OCI-LY7 (cell line): ENCODE results near the gene CFAP65. TPM values are rescaled to one million over a fixed set of nuclear protein-coding genes. Genes with fewer than 3 reads are reported as not detected.

Experiments
- BruUV-seq: library from RNA; stranded (reverse); fragments of 400-500 nt; replicated peaks from 2 replicates; lab custom pipeline; 2021; lab: Mats Ljungman, UMichigan
- CTCF ChIA-PET: fragments of 300-600 bp; sonication (Branson Sonifier 250); formaldehyde crosslinking; loops from one replicate; lab custom pipeline; 2022; ENCODE audit warnings: antibody characterized with exemption; ENCODE audit not compliant: unreplicated experiment; lab: Charles Lee
- POLR2A ChIA-PET: fragments of 300-600 bp; sonication (Branson Sonifier 250); formaldehyde crosslinking; loops from one replicate; lab custom pipeline; 2022; ENCODE audit warnings: antibody characterized with exemption; lab: Charles Lee
- DNase-seq: peaks from one replicate; pipeline ENCODE4 v3.0.0-alpha.2; 2015; ENCODE audit warnings: low spot score
- H2AFZ ChIP-seq: fragments of 200-600 bp; sonication (generic), shearing (Covaris generic); 2 replicates; pipeline ENCODE4 v1.6.1; 2014; ENCODE audit warnings: mild to moderate bottlenecking, antibody characterized with exemption, low read length, moderate library complexity
- H3K27ac ChIP-seq: fragments of 200-600 bp; sonication (generic); 2 replicates; pipeline ENCODE4 v1.5.1; 2014; ENCODE audit warnings: mixed run types, low read depth, mild to moderate bottlenecking, moderate library complexity, low read length, inconsistent platforms; ENCODE audit not compliant: poor library complexity, severe bottlenecking
- H3K36me3 ChIP-seq: fragments of 200-600 bp; sonication (generic); 2 replicates; pipeline ENCODE4 v1.6.1; 2014; ENCODE audit warnings: mild to moderate bottlenecking, antibody characterized with exemption, low read length, moderate library complexity, mixed read lengths; ENCODE audit not compliant: insufficient read depth
- H3K4me1 ChIP-seq: fragments of 200-600 bp; sonication (generic); 2 replicates; pipeline ENCODE4 v1.5.1; 2014; ENCODE audit warnings: mild to moderate bottlenecking, low read length; ENCODE audit not compliant: insufficient read depth, poor library complexity, severe bottlenecking
- H3K4me2 ChIP-seq: fragments of 200-600 bp; sonication (generic); 2 replicates; pipeline ENCODE4 v1.6.1; 2014; ENCODE audit warnings: mild to moderate bottlenecking, low read length
- H3K4me3 ChIP-seq: fragments of 200-600 bp; sonication (generic); 2 replicates; pipeline ENCODE4 v1.5.1; 2014; ENCODE audit warnings: mild to moderate bottlenecking, low read depth, low read length; ENCODE audit not compliant: poor library complexity, severe bottlenecking
- H3K79me2 ChIP-seq: fragments of 200-600 bp; sonication (generic); 2 replicates; pipeline ENCODE4 v1.6.1; 2016; ENCODE audit warnings: low read depth, mild to moderate bottlenecking, low read length, moderate library complexity, mixed read lengths; ENCODE audit not compliant: insufficient read depth
- H3K9me2 ChIP-seq: fragments of 200-600 bp; sonication (generic); 2 replicates; pipeline ENCODE4 v1.6.1; 2016; ENCODE audit warnings: mild to moderate bottlenecking, low read length, mixed read lengths; ENCODE audit not compliant: insufficient read depth
- H3K9me3 ChIP-seq: fragments of 200-600 bp; sonication (generic); 2 replicates; pipeline ENCODE4 v1.6.1; 2014; ENCODE audit warnings: mild to moderate bottlenecking, mixed run types, low read length, mixed read lengths
- H4K20me1 ChIP-seq: fragments of 200-600 bp; sonication (generic); 2 replicates; pipeline ENCODE4 v1.6.1; 2014; ENCODE audit warnings: mild to moderate bottlenecking, antibody characterized with exemption, low read length, moderate library complexity, mixed read lengths; ENCODE audit not compliant: insufficient read depth
- CTCF ChIP-seq: fragments of 200-600 bp; sonication (generic); conservative IDR thresholded peaks from 2 replicates; pipeline ENCODE4 v1.5.1; 2014; ENCODE audit warnings: mild to moderate bottlenecking, antibody characterized with exemption, low read length, moderate library complexity, mixed read lengths
- EZH2phosphoT487 ChIP-seq: fragments of 200-600 bp; sonication (generic); IDR thresholded peaks from 2 replicates; pipeline ENCODE4 v1.6.1; 2018; ENCODE audit warnings: low read depth, borderline replicate concordance, mild to moderate bottlenecking, mixed run types, antibody characterized with exemption, low read length, moderate library complexity, mixed read lengths
- intact Hi-C: fragments of 100-400 bp; cut with micrococcal nuclease; formaldehyde crosslinking; loops from one replicate; pipeline ENCODE4 v1.10.0; 2022; ENCODE audit not compliant: unreplicated experiment
- total RNA-seq, 2 experiments: library from RNA; depleted of rRNA in 1 of 2; stranded (reverse); fragments of >200 nt in 1 of 2; shearing (Covaris generic) in 1 of 2; gene quantifications; 2 replicates each; pipeline ENCODE4 v1.2.3, GENCODE V29; 2014 to 2022

CFAP65 gene
- total RNA-seq, 2 experiments from 2014 or later, result not detected

DNA sequence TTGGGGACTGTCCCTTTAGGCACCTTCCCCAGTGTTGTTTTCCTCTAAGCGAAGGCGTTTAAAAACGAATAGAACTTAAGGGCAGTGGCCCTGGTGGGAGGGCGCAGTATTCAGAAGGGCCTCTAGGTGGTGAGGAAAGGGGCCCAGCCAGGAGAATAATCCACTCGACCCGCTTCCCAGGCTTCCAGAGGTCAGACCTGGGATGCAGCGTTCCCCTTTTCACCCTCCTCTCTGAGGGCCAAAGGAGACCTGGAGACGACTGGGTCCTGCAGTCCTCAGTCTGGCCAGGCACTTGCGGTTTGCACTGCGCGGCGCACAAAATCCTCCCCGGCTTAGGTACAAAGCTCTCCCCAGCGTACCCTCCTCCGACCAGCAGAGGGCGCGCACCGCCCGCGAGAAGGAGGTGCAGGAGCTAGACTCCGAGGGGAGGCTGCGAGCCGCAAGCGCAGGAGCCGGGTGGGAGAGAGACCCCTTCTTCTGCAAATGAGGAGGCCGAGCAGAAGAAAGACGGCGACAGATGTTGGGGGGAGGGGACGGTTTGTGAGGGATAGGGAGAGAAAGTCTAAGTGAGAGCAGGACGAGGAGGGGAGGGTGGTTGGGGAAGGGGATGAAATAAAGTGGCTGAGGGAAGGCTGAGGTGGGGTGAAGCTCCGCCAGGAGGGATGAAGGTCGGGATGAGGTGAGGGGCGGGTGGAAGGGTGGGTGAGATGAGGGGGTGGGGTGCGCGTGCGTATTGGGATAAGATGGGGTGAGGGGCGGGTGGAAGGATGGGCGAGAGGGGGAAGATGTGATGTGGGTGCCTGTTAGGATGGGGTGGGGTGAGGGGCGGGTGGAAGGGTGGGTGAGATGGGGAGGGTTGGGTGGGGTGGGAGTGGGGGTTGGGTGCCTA lies 61.2 kb downstream of the CFAP65 start:
- BruUV-seq, result no TSS peak
- TF ChIP-seq CTCF (peak; percentile 99), EZH2phosphoT487 (no peak)
- DNase-seq, result peak; percentile 74
- H3K79me2 ChIP-seq, result no peaks in the 10 kb centered on the region
- no peak overlapping the region for H3K27ac ChIP-seq
- H4K20me1 ChIP-seq, result no peaks in the 10 kb centered on the region; the same call in 1 of the 2 replicates
- H3K4me3 ChIP-seq, result peak overlapping the region; percentile 38
- ChIA-PET CTCF (interaction anchor here (0.6 to 1.1 kb wide), 9 partner anchors 10 to 1113 kb away, joined by 3 to 11 read pairs (median 3); no protein-coding TSS in a partner anchor), POLR2A (no interaction called here)
- no peaks in the 10 kb centered on the region for H3K36me3 ChIP-seq
- intact Hi-C loops, result loop anchor here (2.0 kb wide), 3 partner anchors 73 to 127 kb away; no protein-coding TSS in a partner anchor
- peak overlapping the region; percentile 56 for H3K4me2 ChIP-seq
- H3K9me2 ChIP-seq, result no peaks in the 10 kb centered on the region
- no peak overlapping the region for H2AFZ ChIP-seq
- H3K9me3 ChIP-seq, result no peaks in the 10 kb centered on the region
- H3K4me1 ChIP-seq, result no peaks in the 10 kb centered on the region

GRCh38 chr2:218975060-218975777 lies 66.1 kb downstream of the CFAP65 start:
- H4K20me1 ChIP-seq, result no peaks in the 10 kb centered on the region; the same call in 1 of the 2 replicates
- BruUV-seq, result no TSS peak

More at GRCh38 chr2:218975060-218975777, 66.1 kb downstream of the CFAP65 start:
- Histone ChIP-seq H3K4me1 (no peaks in the 10 kb centered on the region), H3K27ac (no peak overlapping the region), H2AFZ (no peak overlapping the region), H3K9me3 (no peaks in the 10 kb centered on the region), H3K4me3 (no peak overlapping the region), H3K4me2 (no peak overlapping the region), H3K9me2 (no peaks in the 10 kb centered on the region), H3K36me3 (no peaks in the 10 kb centered on the region), H3K79me2 (no peaks in the 10 kb centered on the region)
- no peak for DNase-seq
- POLR2A ChIA-PET, result interaction anchor here (0.7 kb wide), 2 partner anchors 264 to 463 kb away, joined by 4 to 5 read pairs; no protein-coding TSS in a partner anchor
- intact Hi-C loops, result no loop called here
- TF ChIP-seq CTCF, result no peak
- TF ChIP-seq EZH2phosphoT487, result no peak
- CTCF ChIA-PET, result no interaction called here
